SK-N-SH (cell line): ENCODE measurements around the gene RELN. TPM values are rescaled to one million over a fixed set of nuclear protein-coding genes. Genes with fewer than 3 reads are reported as not detected.

Experiments used
- CTCF ChIA-PET: fragments of 300-600, 350-600 bp; formaldehyde crosslinking; extraction: SDS; loops from one replicate; lab custom pipeline; 2021; lab: Yijun Ruan, JAX
- POLR2A ChIA-PET: fragments of 350-600 bp; sonication (Branson Sonifier 250); formaldehyde crosslinking; extraction: SDS; loops from one replicate; lab custom pipeline; 2020; ENCODE audit warnings: antibody characterized with exemption, inconsistent platforms; lab: Yijun Ruan, JAX
- DNase-seq: peaks from one replicate; pipeline ENCODE4 v3.0.0; 2012
- H2AFZ ChIP-seq: fragments of 200-600 bp; sonication (generic); 2 replicates; pipeline ENCODE4 v1.8.1; 2016; ENCODE audit warnings: antibody characterized with exemption, mild to moderate bottlenecking, low read depth
- H3F3A ChIP-seq: fragments of 200-600 bp; sonication (generic); replicated peaks from 2 replicates; pipeline ENCODE3; 2016; ENCODE audit warnings: antibody characterized with exemption, mild to moderate bottlenecking; ENCODE audit not compliant: insufficient read depth
- H3K27ac ChIP-seq, 2 experiments: fragments of 200-500 bp in 1 of 2; fragments of 200-600 bp in 1 of 2; sonication (Bioruptor generic) in 1 of 2; sonication (generic), shearing (Covaris generic) in 1 of 2; 2 replicates each; pipeline versions ENCODE4 v1.5.1 to v1.6.1; 2014 to 2016; ENCODE audit warnings: low read depth in 2 of 2, inconsistent platforms in 1 of 2, low read length in 1 of 2, mild to moderate bottlenecking in 1 of 2, mixed read lengths in 1 of 2
- H3K27me3 ChIP-seq: fragments of 200-600 bp; sonication (generic), shearing (Covaris generic); 2 replicates; pipeline ENCODE4 v1.6.1; 2016; ENCODE audit warnings: mixed run types; ENCODE audit not compliant: insufficient read depth
- H3K36me3 ChIP-seq, 2 experiments: fragments of 200-500 bp in 1 of 2; fragments of 200-600 bp in 1 of 2; sonication (Bioruptor generic) in 1 of 2; sonication (generic) in 1 of 2; replicated peaks in 1 of 2; 2 replicates each; pipeline versions ENCODE3 to v1.5.1; 2014 to 2016; ENCODE audit warnings: low read length in 1 of 2, mild to moderate bottlenecking in 1 of 2; ENCODE audit not compliant: insufficient read depth in 2 of 2, control insufficient read depth in 1 of 2
- H3K4me1 ChIP-seq, 2 experiments: fragments of 200-500 bp in 1 of 2; fragments of 200-600 bp in 1 of 2; sonication (Bioruptor generic) in 1 of 2; sonication (generic), shearing (Covaris generic) in 1 of 2; 2 replicates each; pipeline versions ENCODE4 v1.5.1 to v1.6.1; 2014 to 2016; ENCODE audit warnings: low read depth in 1 of 2, low read length in 1 of 2, mixed run types in 1 of 2; ENCODE audit not compliant: insufficient read depth in 2 of 2, control insufficient read depth in 1 of 2
- H3K4me2 ChIP-seq: fragments of 200-600 bp; sonication (generic), shearing (Covaris generic); 2 replicates; pipeline ENCODE4 v1.6.1; 2017; ENCODE audit warnings: mixed run types
- H3K4me3 ChIP-seq, 2 experiments: fragments of 200-500 bp in 1 of 2; fragments of 200-600 bp in 1 of 2; sonication (Bioruptor generic) in 1 of 2; sonication (generic), shearing (Covaris generic) in 1 of 2; 2 replicates each; pipeline versions ENCODE4 v1.5.1 to v1.8.1; 2014 to 2016; ENCODE audit warnings: low read depth in 2 of 2, inconsistent platforms in 1 of 2, low read length in 1 of 2, mild to moderate bottlenecking in 1 of 2, mixed read lengths in 1 of 2, moderate library complexity in 1 of 2
- H3K79me2 ChIP-seq: fragments of 200-600 bp; sonication (generic); 2 replicates; pipeline ENCODE4 v1.8.1; 2017; ENCODE audit warnings: mild to moderate bottlenecking; ENCODE audit not compliant: insufficient read depth
- H3K9ac ChIP-seq: fragments of 200-600 bp; sonication (generic); 2 replicates; pipeline ENCODE4 v1.6.1; 2017; ENCODE audit warnings: mixed run types
- H3K9me2 ChIP-seq: fragments of 200-600 bp; sonication (generic); 2 replicates; pipeline ENCODE4 v1.6.1; 2017; ENCODE audit warnings: mixed run types
- H3K9me3 ChIP-seq: fragments of 200-600 bp; sonication (generic); 2 replicates; pipeline ENCODE4 v1.6.1; 2017; ENCODE audit warnings: mixed run types, mild to moderate bottlenecking, moderate library complexity
- H4K20me1 ChIP-seq: fragments of 200-600 bp; sonication (generic); 2 replicates; pipeline ENCODE4 v1.6.1; 2017; ENCODE audit warnings: mild to moderate bottlenecking, mixed run types; ENCODE audit not compliant: insufficient read depth
- CHD2 ChIP-seq: fragments of 150-350 bp; IDR thresholded peaks from 2 replicates; pipeline ENCODE4 v1.6.1; 2018; ENCODE audit warnings: low read length; ENCODE audit not compliant: partially characterized antibody
- ELF1 ChIP-seq: IDR thresholded peaks from 2 replicates; pipeline ENCODE4 v1.4.0; 2012
- EP300 ChIP-seq, 2 experiments: IDR thresholded peaks; 2 replicates each; pipeline versions ENCODE4 v1.4.0 to v1.6.1; 2012; ENCODE audit warnings: borderline replicate concordance in 1 of 2, low read depth in 1 of 2, low read length in 1 of 2
- FOXJ3 ChIP-seq: sonication (generic); formaldehyde crosslinking; IDR thresholded peaks from 2 replicates; pipeline ENCODE4 v1.5.1; 2020; ENCODE audit warnings: mild to moderate bottlenecking, missing genetic modification reagents
- GATA2 ChIP-seq: sonication (generic); formaldehyde crosslinking; IDR thresholded peaks from 2 replicates; pipeline ENCODE4 v1.5.0; 2020; ENCODE audit warnings: mild to moderate bottlenecking, missing genetic modification reagents
- NRF1 ChIP-seq: IDR thresholded peaks from 2 replicates; pipeline ENCODE4 v1.6.1; 2012; ENCODE audit warnings: low read depth, mild to moderate bottlenecking, low read length
- POLR2AphosphoS5 ChIP-seq: IDR thresholded peaks from 2 replicates; pipeline ENCODE4 v1.6.1; 2012; ENCODE audit warnings: low read depth, low read length
- RAD21 ChIP-seq: IDR thresholded peaks from 2 replicates; pipeline ENCODE4 v1.6.1; 2012; ENCODE audit warnings: mild to moderate bottlenecking, low read length
- RFX5 ChIP-seq: IDR thresholded peaks from 2 replicates; pipeline ENCODE4 v1.6.1; 2012; ENCODE audit warnings: mild to moderate bottlenecking, improper control_type of control experiment, low read length
- TAF1 ChIP-seq: IDR thresholded peaks from 2 replicates; pipeline ENCODE4 v1.6.1; 2012; ENCODE audit warnings: low read depth, mild to moderate bottlenecking, low read length, moderate library complexity, borderline replicate concordance
- ZBTB33 ChIP-seq: IDR thresholded peaks from 2 replicates; pipeline ENCODE4 v1.4.0; 2012; ENCODE audit warnings: low read depth, borderline replicate concordance
- WGBS: methylation state at CpG from one replicate; pipeline ENCODE4 v1.1.6; 2017; ENCODE audit warnings: low lambda C conversion rate; 5-methylcytosine and 5-hydroxymethylcytosine counted together
- polyA plus RNA-seq, 3 experiments: library from polyadenylated mRNA; depleted of rRNA; stranded (reverse); fragments of >200 nt; gene quantifications; 2 replicates each; pipeline ENCODE4 v1.2.3, GENCODE V29; 2012

Gene RELN
- polyA plus RNA-seq, 1 of the 3 experiments (the other 2 are of a cell fraction), result 0.02 TPM

DNA sequence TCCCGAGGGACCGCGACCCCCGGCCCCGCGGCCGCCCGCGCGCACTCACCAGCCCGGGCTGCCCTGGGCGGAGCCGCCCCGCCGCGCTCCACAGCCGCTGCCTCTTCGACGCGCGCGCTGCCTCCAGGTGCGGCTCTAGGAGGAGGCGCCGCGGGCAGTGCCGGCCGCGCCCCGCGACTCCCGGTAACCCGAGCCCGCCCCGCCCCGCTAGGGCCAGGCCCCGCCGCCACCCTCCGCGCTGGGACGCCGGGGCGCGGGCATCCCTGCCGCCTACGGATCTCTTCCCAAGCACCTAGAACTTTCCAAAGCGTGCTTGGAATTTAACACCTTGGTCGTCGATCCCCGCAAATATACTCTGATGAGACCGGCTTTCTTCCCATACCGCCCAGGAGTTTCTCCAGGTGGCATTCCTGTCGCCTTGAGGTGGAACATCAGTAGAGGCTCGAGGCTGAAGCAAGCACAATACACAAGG is 543.4 kb downstream of the RELN start, which contains the start of gene SLC26A5:
Gene SLC26A5 (minus strand): TSS at position 159 of the 472 bp plus-strand sequence. CDS start 24,693 bp downstream, outside the sequence.
- Histone ChIP-seq H3K36me3 (no peaks in the 10 kb centered on the region), H4K20me1 (no peaks in the 10 kb centered on the region), H3F3A (no peaks in the 10 kb centered on the region), H3K4me1 (peaks cover 0 to 16% of the 10 kb centered on the region in 2 experiments; a peak in 2 of 4 replicates), H3K9me2 (no peaks in the 10 kb centered on the region), H3K27ac (no peak within 1 kb of the TSS), H2AFZ (no peak within 1 kb of the TSS), H3K9me3 (no peaks in the 10 kb centered on the region), H3K4me3 (peak within 1 kb of the TSS in 1 of 2 experiments; percentile 37; a peak in 3 of 4 replicates), H3K4me2 (peak within 1 kb of the TSS; percentile 43), H3K9ac (no peak within 1 kb of the TSS), H3K79me2 (no peaks in the 10 kb centered on the region), H3K27me3 (peaks cover 50% of the 10 kb centered on the region)
- ChIA-PET CTCF (interaction anchor here (0.6 to 5.3 kb wide), 30 partner anchors 9 to 1579 kb away, joined by 3 to 56 read pairs (median 8); no protein-coding TSS in a partner anchor), POLR2A (no interaction called here)
- no peak for TF ChIP-seq CHD2
- WGBS, result 19% methylated on average over 22 of the region's 54 CpGs
- DNase-seq, result peak; percentile 82

- H3K79me2 ChIP-seq, result no peaks in the 10 kb centered on the region
- CTCF ChIA-PET, result interaction anchor here (0.7 to 5.3 kb wide), 11 partner anchors 16 to 805 kb away, joined by 3 to 56 read pairs (median 11); no protein-coding TSS in a partner anchor
- peaks cover 0 to 16% of the 10 kb centered on the region in 2 experiments; a peak in 2 of 4 replicates for H3K4me1 ChIP-seq
- WGBS, result 42% methylated on average over 37 of the region's 48 CpGs
- no peaks in the 10 kb centered on the region for H3F3A ChIP-seq
- no peak overlapping the region for H2AFZ ChIP-seq
- H3K9me3 ChIP-seq, result no peaks in the 10 kb centered on the region
- no peaks in the 10 kb centered on the region for H4K20me1 ChIP-seq
- H3K4me3 ChIP-seq, result peak overlapping the region in 1 of 2 experiments; percentile 37; a peak in 2 of 4 replicates
- TF ChIP-seq FOXJ3 (CRISPR knock-in tag), result no peak
- no peak for TF ChIP-seq ELF1
- no peak for TF ChIP-seq ZBTB33
- no peak for TF ChIP-seq RAD21
- peak overlapping the region; percentile 43 for H3K4me2 ChIP-seq
- peak; percentile 86 for DNase-seq
- POLR2A ChIA-PET, result no interaction called here
- no peak overlapping the region for H3K27ac ChIP-seq
- no peak overlapping the region for H3K9ac ChIP-seq
- H3K9me2 ChIP-seq, result no peaks in the 10 kb centered on the region
- H3K27me3 ChIP-seq, result peaks cover 50% of the 10 kb centered on the region
- H3K36me3 ChIP-seq, result no peaks in the 10 kb centered on the region
These were observed 544.0 kb downstream of the RELN start for GRCh38 chr7:103445228-103446048.

GRCh38 chr7:103439661-103440060 is 549.8 kb downstream of the RELN start:
- Histone ChIP-seq H3K4me2 (no peak overlapping the region), H3K9me3 (no peaks in the 10 kb centered on the region), H3K9me2 (no peaks in the 10 kb centered on the region), H2AFZ (no peak overlapping the region), H3K9ac (no peak overlapping the region), H3F3A (no peaks in the 10 kb centered on the region), H3K36me3 (no peaks in the 10 kb centered on the region), H3K27me3 (peaks cover 38% of the 10 kb centered on the region; the same call in 1 of the 2 replicates), H3K4me1 (no peaks in the 10 kb centered on the region), H3K4me3 (no peak overlapping the region), H3K27ac (no peak overlapping the region), H4K20me1 (no peaks in the 10 kb centered on the region), H3K79me2 (no peaks in the 10 kb centered on the region)
- DNase-seq, result no peak
- POLR2A ChIA-PET, result no interaction called here
- TF ChIP-seq EP300 (IDR thresholded peaks at IDR 0.05; ENCODE audit: borderline replicate concordance in 1 of 2, low read depth in 1 of 2, low read length in 1 of 2), result no peak
- TF ChIP-seq RFX5, result no peak
- TF ChIP-seq FOXJ3 (CRISPR knock-in tag), result no peak
- no peak for TF ChIP-seq CHD2
- no peak for TF ChIP-seq NRF1
- no peak for TF ChIP-seq POLR2AphosphoS5
- no peak for TF ChIP-seq GATA2 (CRISPR knock-in tag)
- no peak for TF ChIP-seq TAF1
- WGBS, result 84% methylated on average over 8 of the region's 8 CpGs
- CTCF ChIA-PET, result interaction anchor here (1.2 kb wide), 1 partner anchor 28 kb away, joined by 4 read pairs; no protein-coding TSS in a partner anchor
